Activated CD8-positive, alpha-beta memory T cell treated with anti-CD3 and anti-CD28 coated beads for 48 hours (primary cell): Measurements from ENCODE around the gene KRT83.
"Not testable (repeated sequence)": the region's sequence is repeated elsewhere in the genome, so short reads cannot be mapped to it uniquely, and the experiment has no call there.

ENCODE experiments used
- DNase-seq, 3 experiments: peaks; one replicate each; pipeline ENCODE4 v3.0.0-alpha.2; 2020; ENCODE audit warnings: low read depth in 2 of 3, low spot score in 2 of 3

KRT83 gene

GRCh38 chr12:52353766-52354165 lies 32.6 kb upstream of the KRT83 start:
- no peak for DNase-seq

- no peak for DNase-seq
Observed at GRCh38 chr12:52352951-52353350, 31.8 kb upstream of the KRT83 start.

DNA sequence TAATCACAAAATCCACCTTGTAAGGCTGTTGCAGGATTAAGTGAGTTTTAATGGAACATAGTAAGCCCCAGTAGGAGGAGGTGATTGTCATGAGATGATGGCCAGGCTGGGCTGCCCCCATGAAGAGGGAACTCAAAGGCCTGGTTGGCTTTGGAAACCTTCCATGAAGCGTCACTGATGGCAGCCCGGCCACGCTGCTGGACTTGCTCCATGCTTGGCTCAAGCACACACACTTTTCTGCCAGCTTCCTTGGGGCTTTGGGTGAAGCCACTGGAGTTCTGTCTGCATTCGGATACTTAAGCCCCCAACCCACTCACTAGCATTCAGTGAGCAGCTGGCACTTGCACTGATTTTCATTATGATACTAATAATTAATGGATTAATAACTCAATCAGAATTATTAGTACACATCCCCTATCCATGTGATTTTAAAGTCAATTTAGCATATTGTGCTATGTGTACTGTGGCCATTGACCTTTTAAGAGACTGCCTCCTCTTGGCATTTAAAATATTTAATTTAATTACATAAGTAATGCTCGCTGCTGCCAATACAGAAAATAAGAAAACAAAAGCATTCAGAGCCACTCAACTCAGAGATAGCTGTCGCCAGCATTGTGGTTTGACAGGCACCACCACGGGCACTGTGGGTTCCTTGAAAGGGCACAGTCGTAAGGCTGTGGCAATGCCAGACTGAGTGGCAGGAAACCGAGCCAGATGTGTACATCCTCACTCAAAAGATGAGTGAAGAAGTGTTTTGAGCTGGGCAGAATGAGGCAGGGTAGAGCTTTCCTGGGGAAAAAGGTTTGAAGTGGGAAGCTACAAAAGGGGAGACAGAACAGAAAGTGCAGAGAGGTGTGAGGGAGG lies 30.2 kb upstream of the KRT83 start:
- peak in 1 of 3 experiments; percentile 18 for DNase-seq

DNA sequence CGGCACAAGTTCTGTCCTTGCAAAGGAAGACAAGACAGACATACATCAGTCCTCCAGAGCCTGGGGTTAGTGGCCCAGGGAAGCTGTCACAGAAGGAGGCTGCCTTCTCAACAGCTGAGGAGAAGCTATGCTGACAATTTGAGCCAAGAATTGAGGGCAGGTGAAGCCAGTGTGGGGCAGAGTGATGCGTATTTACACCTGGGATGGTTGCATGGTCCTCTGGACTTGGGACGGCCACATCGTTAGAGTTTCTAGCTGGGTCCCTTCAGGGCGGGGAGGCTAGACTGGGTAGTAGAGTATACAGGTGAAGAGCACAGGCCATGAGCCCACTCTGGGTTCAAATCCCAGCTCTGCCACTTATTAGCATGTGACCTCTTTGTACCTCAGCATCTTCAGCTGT lies 29.6 kb upstream of the KRT83 start:
- DNase-seq: no peak

GRCh38 chr12:52350021-52350620 lies 28.9 kb upstream of the KRT83 start:
- DNase-seq: no peak

- no peak for DNase-seq
Observed at GRCh38 chr12:52349196-52349595, 28.0 kb upstream of the KRT83 start.

DNA sequence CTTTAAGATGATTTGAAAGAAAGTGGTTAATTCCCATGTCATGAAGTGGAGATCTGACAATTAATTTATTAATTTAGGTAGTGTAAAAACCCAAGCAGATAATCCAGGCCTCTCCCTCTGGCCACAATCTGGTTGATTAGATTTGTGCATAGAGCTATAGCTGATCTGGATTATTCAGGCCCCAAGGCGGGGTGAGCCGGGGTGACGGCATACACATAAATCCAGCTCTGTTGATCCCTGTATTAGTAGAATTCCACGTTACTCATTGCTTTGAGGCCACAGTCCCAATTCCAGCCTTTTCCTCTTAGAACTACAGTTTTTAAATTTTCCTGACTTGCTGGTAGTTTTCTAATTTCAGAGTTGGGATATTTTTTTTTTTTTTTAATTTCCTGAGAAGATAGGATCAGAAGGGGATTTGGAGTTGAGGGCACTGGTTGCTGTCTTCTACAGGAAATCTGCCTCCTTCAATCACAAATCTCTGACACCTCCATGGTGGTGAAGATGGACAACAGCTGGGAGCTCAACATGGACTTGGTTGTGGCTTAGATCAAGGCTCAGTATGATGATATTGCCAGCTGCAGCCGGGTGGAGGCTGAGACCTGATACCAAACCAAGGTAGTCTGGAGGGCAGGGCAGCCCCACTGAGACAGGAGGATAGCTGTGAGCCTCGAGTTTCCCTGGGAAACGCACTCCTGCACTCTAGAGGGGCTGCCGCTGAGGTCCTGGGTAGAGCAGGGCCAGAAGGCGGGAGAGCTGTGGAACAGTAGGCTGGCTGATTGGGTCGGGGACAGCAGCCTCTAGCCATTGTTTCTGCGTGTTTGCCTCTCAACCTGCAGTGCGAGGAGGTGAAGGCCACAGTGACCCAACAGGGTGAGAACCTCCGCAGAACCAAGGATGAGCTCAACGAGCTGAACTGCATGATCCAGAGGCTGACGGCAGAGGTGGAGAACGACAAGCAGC lies 26.6 kb upstream of the KRT83 start:
- DNase-seq: no peak

DNA sequence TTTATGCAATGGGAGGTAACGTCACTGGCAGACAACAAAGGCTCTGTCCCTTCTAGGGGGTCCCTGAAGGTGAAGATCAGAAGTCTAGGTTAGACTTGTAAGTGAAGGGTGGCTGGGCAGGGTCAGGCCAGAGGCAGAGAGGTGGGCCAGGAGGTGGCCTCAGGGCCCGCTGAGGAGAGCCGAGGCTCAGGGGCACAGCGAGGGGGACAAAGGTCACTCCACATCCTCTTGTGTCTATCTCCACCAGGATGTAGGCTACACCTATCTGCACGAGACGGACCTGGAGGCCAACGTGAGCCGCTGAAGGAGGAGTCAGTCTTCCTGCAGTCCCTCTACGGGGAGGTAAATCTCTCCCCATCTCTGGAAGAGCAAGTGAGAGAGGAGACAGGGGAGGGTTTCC lies 25.8 kb upstream of the KRT83 start:
- DNase-seq: no peak

DNA sequence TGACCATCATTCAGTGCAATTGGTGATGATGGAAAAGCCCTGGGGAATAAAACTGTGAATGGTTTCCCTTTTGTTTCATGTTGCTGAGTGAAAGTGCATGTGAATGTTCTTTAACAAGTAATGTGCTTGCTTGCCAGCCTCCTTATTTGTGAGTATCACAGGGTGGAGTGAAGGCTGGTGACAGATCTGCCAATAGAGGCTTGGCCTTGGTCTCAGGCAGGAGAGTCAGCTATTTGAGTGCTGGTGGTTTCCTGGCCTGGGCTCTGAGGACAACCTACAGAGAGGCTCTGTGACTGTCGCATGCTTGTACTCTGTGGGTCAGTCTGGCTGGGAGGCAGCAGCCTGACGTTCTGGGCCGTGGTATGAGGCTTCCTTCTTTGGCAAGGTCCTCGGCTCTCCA lies 25.4 kb upstream of the KRT83 start:
- no peak for DNase-seq

- not testable (repeated sequence) for DNase-seq
Observed at GRCh38 chr12:52345041-52345440, 23.8 kb upstream of the KRT83 start.

GRCh38 chr12:52344111-52344510 lies 22.9 kb upstream of the KRT83 start:
- DNase-seq: no peak

DNA sequence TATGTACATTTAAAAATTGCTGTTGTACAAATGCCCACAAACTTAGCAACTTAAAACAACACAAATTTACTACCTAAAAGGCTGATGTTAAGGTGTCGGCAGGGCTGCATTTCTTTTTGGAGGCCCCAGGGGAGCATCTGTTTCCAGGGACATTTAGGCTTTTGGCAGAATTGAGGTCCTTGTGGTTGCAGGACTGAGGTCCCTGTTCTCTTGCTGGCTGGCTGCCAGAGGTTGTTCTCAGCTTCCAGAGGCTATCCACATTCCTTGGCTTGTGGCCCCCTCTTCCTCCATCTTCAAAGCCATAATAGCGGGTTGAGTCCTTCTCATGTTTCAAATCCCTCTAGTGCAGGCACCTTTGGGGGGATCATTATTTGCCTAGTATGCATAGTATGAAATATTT lies 22.4 kb upstream of the KRT83 start:
- no peak for DNase-seq

DNA sequence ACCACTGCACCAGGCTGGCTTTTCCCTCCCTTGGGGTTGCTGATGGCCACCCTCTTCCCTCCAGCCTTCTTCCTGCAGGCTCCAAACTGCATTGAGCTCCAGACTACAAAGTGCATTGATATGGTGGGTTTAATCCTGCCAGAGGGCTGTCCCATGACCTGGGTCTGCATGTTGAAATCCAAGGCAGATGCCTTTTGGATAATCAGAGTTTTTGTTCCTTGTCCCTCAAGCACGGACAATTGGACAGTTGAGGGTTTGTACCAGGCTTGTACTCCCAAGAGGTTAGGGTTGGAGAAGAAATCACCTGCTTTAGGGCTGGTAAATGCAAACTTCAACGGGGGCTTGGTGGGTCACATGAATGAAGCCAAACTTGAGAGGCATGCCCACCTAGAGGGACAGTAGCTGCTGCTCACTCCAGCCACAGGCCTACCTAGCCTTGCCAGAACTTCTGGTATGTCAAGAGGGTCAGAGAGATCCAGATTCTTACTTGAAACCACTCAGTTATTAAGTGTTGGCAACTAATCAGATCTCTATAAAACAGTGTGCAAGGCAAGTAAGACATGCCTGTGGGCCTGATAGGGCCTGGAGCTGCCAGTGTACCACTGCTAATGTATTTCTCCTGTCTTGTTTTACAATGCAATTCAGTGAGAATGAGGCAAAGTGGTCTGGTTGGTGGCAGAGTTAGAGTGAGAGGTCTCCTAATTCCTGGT lies 21.7 kb upstream of the KRT83 start:
- no peak for DNase-seq

DNA sequence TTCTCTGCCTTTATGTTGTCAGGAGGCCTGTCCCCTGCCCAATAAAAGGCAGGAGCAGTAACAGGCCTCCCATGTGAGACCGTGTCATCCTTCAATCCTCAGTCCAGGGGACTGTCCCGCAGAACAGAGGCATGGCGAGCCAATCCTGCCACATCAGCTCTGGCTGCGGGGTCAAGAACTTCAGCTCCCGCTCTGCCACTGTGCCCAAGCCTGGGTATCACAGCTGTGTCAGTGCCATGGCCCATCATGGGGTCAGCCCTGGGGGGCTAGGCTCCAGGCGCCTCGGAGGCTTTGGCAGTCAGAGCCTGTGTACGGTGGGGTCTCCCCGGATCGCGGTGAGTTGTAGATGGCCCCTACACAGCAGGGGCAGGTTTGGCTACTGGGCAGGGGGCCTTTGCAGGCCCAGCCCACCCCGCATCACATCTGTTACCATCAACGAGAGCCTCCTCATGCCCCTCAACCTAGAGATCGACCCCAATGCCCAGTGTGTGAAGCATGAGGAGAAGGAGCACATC lies 19.9 kb upstream of the KRT83 start:
- DNase-seq: no peak

- no peak for DNase-seq
Observed at GRCh38 chr12:52338241-52338960, 17.2 kb upstream of the KRT83 start.

GRCh38 chr12:52337054-52337453 lies 15.9 kb upstream of the KRT83 start:
- no peak for DNase-seq

GRCh38 chr12:52336641-52337040 lies 15.4 kb upstream of the KRT83 start:
- no peak for DNase-seq

- DNase-seq: no peak
Observed at GRCh38 chr12:52335598-52336262, 14.5 kb upstream of the KRT83 start.

GRCh38 chr12:52334185-52334584 lies 13.0 kb upstream of the KRT83 start:
- no peak for DNase-seq

- no peak for DNase-seq
Observed at GRCh38 chr12:52333321-52333720, 12.1 kb upstream of the KRT83 start.
